ENCODE results near the gene SLC35E1. TPM values are rescaled to one million over a fixed set of nuclear protein-coding genes. Genes with fewer than 3 reads are reported as not detected.

The SLC35E1 gene
- total RNA-seq, 1 experiment from 2014 or later, result 61.0 TPM

GRCh38 chr19:16573296-16573695, 1.1 kb upstream of the SLC35E1 start:
- H3K36me3 ChIP-seq (ENCODE audit: low read depth), result peaks cover 9% of the 10 kb centered on the region; the same call in 1 of the 2 replicates

GRCh38 chr19:16571822-16572331, 338 bp downstream of the SLC35E1 start:
- POLR2A ChIA-PET (ENCODE audit: unreplicated experiment), result no interaction called here
- TF ChIP-seq EZH2 (IDR thresholded peaks at IDR 0.05; ENCODE audit: low read depth) (no peak), CTCF (conservative IDR thresholded peaks at IDR 0.05) (no peak)
- CTCF ChIA-PET, result no interaction called here

More at GRCh38 chr19:16573296-16573695, 1.1 kb upstream of the SLC35E1 start:
- TF ChIP-seq EZH2 (IDR thresholded peaks at IDR 0.05; ENCODE audit: low read depth), result no peak
- intact Hi-C loops (cut with micrococcal nuclease; ENCODE audit: unreplicated experiment), result no loop called here
- no peak for DNase-seq
- BruUV-seq (replicated peaks), result no TSS peak
- Histone ChIP-seq H3K9me3 (ENCODE audit: insufficient read depth, low read depth) (no peaks in the 10 kb centered on the region), H3K4me3 (peak overlapping the region; percentile 73), H3K27ac (peak overlapping the region; percentile 55), H3K4me1 (replicated peaks; ENCODE audit: insufficient read depth) (peaks cover 44% of the 10 kb centered on the region), H3K79me2 (ENCODE audit: low read depth) (peaks cover 81% of the 10 kb centered on the region), H3K9me2 (ENCODE audit: insufficient read depth) (no peaks in the 10 kb centered on the region), H2AFZ (0 out of 2 replicates have a peak overlapping the region, but pooled peaks have one; percentile 83), H3K27me3 (ENCODE audit: insufficient read depth, low read depth) (no peaks in the 10 kb centered on the region), H3K4me2 (peak overlapping the region; percentile 88), H3F3A (ENCODE audit: insufficient read depth, low read depth) (peaks cover 41% of the 10 kb centered on the region), H4K20me1 (ENCODE audit: insufficient read depth) (peaks cover 22% of the 10 kb centered on the region)
- CTCF ChIA-PET, result no interaction called here
- POLR2A ChIA-PET (ENCODE audit: unreplicated experiment), result no interaction called here

GRCh38 chr19:16571283-16571682, 932 bp downstream of the SLC35E1 start:
- peak overlapping the region; percentile 93 for H3K27ac ChIP-seq
- peaks cover 46% of the 10 kb centered on the region for H3K4me1 ChIP-seq (replicated peaks; ENCODE audit: insufficient read depth)
- ChIA-PET POLR2A (ENCODE audit: unreplicated experiment) (no interaction called here), CTCF (no interaction called here)
- H4K20me1 ChIP-seq (ENCODE audit: insufficient read depth), result peaks cover 15% of the 10 kb centered on the region
- H3K9me3 ChIP-seq (ENCODE audit: insufficient read depth, low read depth), result no peaks in the 10 kb centered on the region
- intact Hi-C loops (cut with micrococcal nuclease; ENCODE audit: unreplicated experiment), result no loop called here
- H3K4me2 ChIP-seq, result peak overlapping the region; percentile 94
- H3K27me3 ChIP-seq (ENCODE audit: insufficient read depth, low read depth), result no peaks in the 10 kb centered on the region
- DNase-seq, result no peak
- H3K79me2 ChIP-seq (ENCODE audit: low read depth), result peaks cover 89% of the 10 kb centered on the region
- no TSS peak for BruUV-seq (replicated peaks)
- H3K36me3 ChIP-seq (ENCODE audit: low read depth), result peaks cover 9% of the 10 kb centered on the region
- H2AFZ ChIP-seq, result peak overlapping the region; percentile 69
- peaks cover 51% of the 10 kb centered on the region for H3F3A ChIP-seq (ENCODE audit: insufficient read depth, low read depth)
- no peaks in the 10 kb centered on the region for H3K9me2 ChIP-seq (ENCODE audit: insufficient read depth)
- peak overlapping the region; percentile 84 for H3K4me3 ChIP-seq
- TF ChIP-seq EZH2 (IDR thresholded peaks at IDR 0.05; ENCODE audit: low read depth), result no peak
- TF ChIP-seq CTCF (conservative IDR thresholded peaks at IDR 0.05), result no peak

More at GRCh38 chr19:16571822-16572331, 338 bp downstream of the SLC35E1 start:
- no peak for DNase-seq
- Histone ChIP-seq H3K4me2 (peak overlapping the region; percentile 94), H3K4me1 (replicated peaks; ENCODE audit: insufficient read depth) (peaks cover 46% of the 10 kb centered on the region), H3K9me2 (ENCODE audit: insufficient read depth) (no peaks in the 10 kb centered on the region), H2AFZ (peak overlapping the region; percentile 69), H3K27me3 (ENCODE audit: insufficient read depth, low read depth) (no peaks in the 10 kb centered on the region), H3K36me3 (ENCODE audit: low read depth) (peaks cover 5% of the 10 kb centered on the region), H3K4me3 (peak overlapping the region; percentile 84), H3K9me3 (ENCODE audit: insufficient read depth, low read depth) (no peaks in the 10 kb centered on the region), H3K79me2 (ENCODE audit: low read depth) (peaks cover 85% of the 10 kb centered on the region), H4K20me1 (ENCODE audit: insufficient read depth) (peaks cover 15% of the 10 kb centered on the region), H3F3A (ENCODE audit: insufficient read depth, low read depth) (peaks cover 50% of the 10 kb centered on the region), H3K27ac (peak overlapping the region; percentile 93)
- intact Hi-C loops (cut with micrococcal nuclease; ENCODE audit: unreplicated experiment), result no loop called here
- no TSS peak for BruUV-seq (replicated peaks)
